GM18870 (cell line): ENCODE results near the gene KCND3.

Experiments
- ATAC-seq: cut with Tn5 transposase; IDR thresholded peaks from one replicate; pipeline ENCODE4 v1.9.1; 2021; ENCODE audit warnings: moderate library complexity; ENCODE audit not compliant: unreplicated experiment

KCND3 gene

GRCh38 chr1:111920221-111921024 is 69.0 kb downstream of the KCND3 start:
- no peak for ATAC-seq

- no peak for ATAC-seq
Measured at GRCh38 chr1:111911776-111912515, 77.5 kb downstream of the KCND3 start.

- no peak for ATAC-seq
Measured at GRCh38 chr1:111911061-111911460, 78.4 kb downstream of the KCND3 start.

GRCh38 chr1:111909030-111909429 is 80.4 kb downstream of the KCND3 start:
- no peak for ATAC-seq

GRCh38 chr1:111908011-111908621 is 81.4 kb downstream of the KCND3 start:
- no peak for ATAC-seq

- no peak for ATAC-seq
Measured at GRCh38 chr1:111907321-111907720, 82.1 kb downstream of the KCND3 start.

- no peak for ATAC-seq
Measured at GRCh38 chr1:111906816-111907215, 82.7 kb downstream of the KCND3 start.

- ATAC-seq, result no peak
Measured at GRCh38 chr1:111906111-111906510, 83.4 kb downstream of the KCND3 start.

- ATAC-seq, result no peak
Measured at GRCh38 chr1:111904478-111905218, 84.8 kb downstream of the KCND3 start.

- ATAC-seq, result no peak
Measured at GRCh38 chr1:111903871-111904449, 85.5 kb downstream of the KCND3 start.

GRCh38 chr1:111903148-111903870 is 86.2 kb downstream of the KCND3 start:
- ATAC-seq, result no peak

GRCh38 chr1:111895469-111895868 is 94.0 kb downstream of the KCND3 start:
- ATAC-seq, result no peak

GRCh38 chr1:111895017-111895416 is 94.5 kb downstream of the KCND3 start:
- no peak for ATAC-seq

GRCh38 chr1:111894497-111894896 is 95.0 kb downstream of the KCND3 start:
- no peak for ATAC-seq

- ATAC-seq, result no peak
Measured at GRCh38 chr1:111891566-111891965, 97.9 kb downstream of the KCND3 start.

GRCh38 chr1:111888740-111889376 is 100.6 kb downstream of the KCND3 start:
- ATAC-seq, result no peak

GRCh38 chr1:111887875-111888274 is 101.6 kb downstream of the KCND3 start:
- ATAC-seq, result no peak

GRCh38 chr1:111887385-111887784 is 102.1 kb downstream of the KCND3 start:
- ATAC-seq, result no peak

- no peak for ATAC-seq
Measured at GRCh38 chr1:111886741-111887140, 102.7 kb downstream of the KCND3 start.
